Muscle layer of duodenum (tissue), 2 donors: ENCODE measurements around the gene SCAF4.
"Not testable (repeated sequence)": the region's sequence is repeated elsewhere in the genome, so short reads cannot be mapped to it uniquely, and the experiment has no call there.

Source experiments
- H3K27ac ChIP-seq: one replicate; pipeline ENCODE4 v1.7.0; 2013; ENCODE audit warnings: mild to moderate bottlenecking, low read length
- H3K27me3 ChIP-seq: one replicate; pipeline ENCODE4 v1.7.0; 2013; ENCODE audit warnings: low read depth, mild to moderate bottlenecking, control low read depth, low read length
- H3K36me3 ChIP-seq, 2 donors: one replicate each; pipeline ENCODE4 v1.7.0; 2013; ENCODE audit warnings: low read length in 2 of 2, control low read depth in 1 of 2, mild to moderate bottlenecking in 1 of 2; ENCODE audit not compliant: insufficient read depth in 2 of 2, control insufficient read depth in 1 of 2
- H3K4me1 ChIP-seq, 2 donors: one replicate each; pipeline ENCODE4 v1.7.0; 2013; ENCODE audit warnings: low read length in 2 of 2, mild to moderate bottlenecking in 2 of 2, control low read depth in 1 of 2, moderate library complexity in 1 of 2; ENCODE audit not compliant: insufficient read depth in 2 of 2, control insufficient read depth in 1 of 2
- H3K4me3 ChIP-seq, 2 donors: one replicate each; pipeline ENCODE4 v1.7.0; 2013; ENCODE audit warnings: low read length in 2 of 2, low read depth in 1 of 2, mild to moderate bottlenecking in 1 of 2
- H3K9me3 ChIP-seq, 2 donors: one replicate each; pipeline ENCODE4 v1.7.0; 2013; ENCODE audit warnings: low read length in 2 of 2, control low read depth in 1 of 2, mild to moderate bottlenecking in 1 of 2; ENCODE audit not compliant: control insufficient read depth in 1 of 2
- donor health status: healthy.

Gene SCAF4

GRCh38 chr21:31668651-31669491, 63.0 kb downstream of the SCAF4 start:
- no peaks in the 10 kb centered on the region for H3K9me3 ChIP-seq
- H3K27me3 ChIP-seq = no peaks in the 10 kb centered on the region
- H3K27ac ChIP-seq = no peak overlapping the region
- H3K36me3 ChIP-seq = peaks cover 41 to 48% of the 10 kb centered on the region in 2 donors
- H3K4me1 ChIP-seq = peaks cover 0 to 6% of the 10 kb centered on the region in 2 donors
- H3K4me3 ChIP-seq = no peak overlapping the region

- Histone ChIP-seq H3K27ac (no peak overlapping the region), H3K4me3 (no peak overlapping the region), H3K9me3 (no peaks in the 10 kb centered on the region), H3K4me1 (peaks cover 0 to 6% of the 10 kb centered on the region in 2 donors), H3K27me3 (no peaks in the 10 kb centered on the region), H3K36me3 (peaks cover 41 to 51% of the 10 kb centered on the region in 2 donors)
These were observed 64.3 kb downstream of the SCAF4 start for GRCh38 chr21:31667639-31668038.

- Histone ChIP-seq H3K4me1 (peaks cover 0 to 6% of the 10 kb centered on the region in 2 donors), H3K4me3 (no peak overlapping the region), H3K36me3 (peaks cover 41 to 50% of the 10 kb centered on the region in 2 donors), H3K9me3 (no peaks in the 10 kb centered on the region), H3K27ac (no peak overlapping the region), H3K27me3 (no peaks in the 10 kb centered on the region)
These were observed 64.8 kb downstream of the SCAF4 start for GRCh38 chr21:31667132-31667531.

GRCh38 chr21:31666445-31667010, 65.4 kb downstream of the SCAF4 start:
- H3K4me1 ChIP-seq = peaks cover 0 to 6% of the 10 kb centered on the region in 2 donors
- H3K36me3 ChIP-seq = peaks cover 38 to 44% of the 10 kb centered on the region in 2 donors
- no peak overlapping the region for H3K27ac ChIP-seq

GRCh38 chr21:31665869-31666268, 66.0 kb downstream of the SCAF4 start:
- H3K9me3 ChIP-seq, H3K4me3 ChIP-seq, H3K27ac ChIP-seq, H3K27me3 ChIP-seq: not testable (repeated sequence)
- Histone ChIP-seq H3K36me3 (peaks cover 35 to 39% of the 10 kb centered on the region in 2 donors), H3K4me1 (peaks cover 0 to 10% of the 10 kb centered on the region in 2 donors)

More at GRCh38 chr21:31666445-31667010, 65.4 kb downstream of the SCAF4 start:
- Histone ChIP-seq H3K9me3 (no peaks in the 10 kb centered on the region), H3K27me3 (no peaks in the 10 kb centered on the region), H3K4me3 (no peak overlapping the region)

DNA sequence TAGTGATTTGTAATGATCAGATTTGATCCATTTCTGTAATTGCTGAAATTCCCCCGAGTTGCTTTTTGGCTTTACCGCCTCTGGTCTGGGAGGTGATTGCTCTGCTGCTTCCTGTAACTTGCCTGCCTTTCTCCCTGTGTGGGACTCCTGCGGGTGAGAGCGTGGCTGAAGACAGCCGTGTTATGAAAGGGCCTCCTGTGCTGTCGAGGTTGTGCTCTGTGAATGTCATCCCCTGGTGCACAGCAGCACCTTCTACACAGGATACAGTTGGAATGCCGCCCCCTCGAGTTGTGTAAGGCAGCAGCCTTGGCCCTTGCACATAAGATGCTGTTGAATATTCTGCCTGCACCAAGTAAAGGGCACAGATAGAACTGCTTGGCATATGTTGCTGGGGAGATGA, 66.5 kb downstream of the SCAF4 start:
- no peak overlapping the region for H3K27ac ChIP-seq
- peaks cover 32 to 39% of the 10 kb centered on the region in 2 donors for H3K36me3 ChIP-seq
- no peak overlapping the region for H3K4me3 ChIP-seq
- peaks cover 0 to 15% of the 10 kb centered on the region in 2 donors for H3K4me1 ChIP-seq
- H3K9me3 ChIP-seq = no peaks in the 10 kb centered on the region
- H3K27me3 ChIP-seq = no peaks in the 10 kb centered on the region

- Histone ChIP-seq H3K27me3 (no peaks in the 10 kb centered on the region), H3K4me1 (peaks cover 0 to 15% of the 10 kb centered on the region in 2 donors), H3K36me3 (peaks cover 19 to 35% of the 10 kb centered on the region in 2 donors), H3K9me3 (no peaks in the 10 kb centered on the region), H3K27ac (no peak overlapping the region), H3K4me3 (no peak overlapping the region)
These were observed 68.2 kb downstream of the SCAF4 start for GRCh38 chr21:31663584-31664249.

DNA sequence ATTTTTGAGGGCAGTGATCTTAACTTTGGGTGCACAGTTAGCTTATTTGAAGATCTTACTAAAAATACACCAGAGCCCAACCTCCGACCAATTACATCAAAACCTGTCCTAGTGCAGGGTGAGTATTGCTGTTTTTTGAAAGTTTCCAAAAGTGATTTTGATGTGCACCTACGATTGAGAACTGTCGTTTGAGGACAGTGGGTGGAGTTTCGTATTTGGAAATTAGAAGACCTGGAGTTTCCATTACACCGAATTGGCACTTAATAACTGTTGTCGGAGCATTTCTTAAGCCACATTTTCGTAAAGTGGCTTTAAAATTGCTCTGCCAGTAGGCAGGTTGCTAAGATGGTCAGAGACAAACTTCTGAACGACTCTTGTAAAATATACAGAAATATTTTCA, 71.3 kb downstream of the SCAF4 start:
- Histone ChIP-seq H3K27ac (peak overlapping the region; percentile 76), H3K36me3 (peaks cover 0 to 17% of the 10 kb centered on the region in 2 donors), H3K27me3 (no peaks in the 10 kb centered on the region), H3K4me3 (peak overlapping the region; percentile 85 to 87), H3K4me1 (peaks cover 0 to 14% of the 10 kb centered on the region in 2 donors), H3K9me3 (no peaks in the 10 kb centered on the region)

- peak overlapping the region; percentile 76 for H3K27ac ChIP-seq
- no peaks in the 10 kb centered on the region for H3K9me3 ChIP-seq
- H3K4me1 ChIP-seq = peaks cover 0 to 10% of the 10 kb centered on the region in 2 donors
- no peaks in the 10 kb centered on the region for H3K27me3 ChIP-seq
- H3K4me3 ChIP-seq = peak overlapping the region; percentile 85 to 87
- peaks cover 0 to 13% of the 10 kb centered on the region in 2 donors for H3K36me3 ChIP-seq
These were observed 71.7 kb downstream of the SCAF4 start for GRCh38 chr21:31660259-31660565.

DNA sequence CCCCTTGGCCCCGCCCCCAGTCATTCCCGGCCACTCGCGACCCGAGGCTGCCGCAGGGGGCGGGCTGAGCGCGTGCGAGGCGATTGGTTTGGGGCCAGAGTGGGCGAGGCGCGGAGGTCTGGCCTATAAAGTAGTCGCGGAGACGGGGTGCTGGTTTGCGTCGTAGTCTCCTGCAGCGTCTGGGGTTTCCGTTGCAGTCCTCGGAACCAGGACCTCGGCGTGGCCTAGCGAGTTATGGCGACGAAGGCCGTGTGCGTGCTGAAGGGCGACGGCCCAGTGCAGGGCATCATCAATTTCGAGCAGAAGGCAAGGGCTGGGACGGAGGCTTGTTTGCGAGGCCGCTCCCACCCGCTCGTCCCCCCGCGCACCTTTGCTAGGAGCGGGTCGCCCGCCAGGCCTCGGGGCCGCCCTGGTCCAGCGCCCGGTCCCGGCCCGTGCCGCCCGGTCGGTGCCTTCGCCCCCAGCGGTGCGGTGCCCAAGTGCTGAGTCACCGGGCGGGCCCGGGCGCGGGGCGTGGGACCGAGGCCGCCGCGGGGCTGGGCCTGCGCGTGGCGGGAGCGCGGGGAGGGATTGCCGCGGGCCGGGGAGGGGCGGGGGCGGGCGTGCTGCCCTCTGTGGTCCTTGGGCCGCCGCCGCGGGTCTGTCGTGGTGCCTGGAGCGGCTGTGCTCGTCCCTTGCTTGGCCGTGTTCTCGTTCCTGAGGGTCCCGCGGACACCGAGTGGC, 72.2 kb downstream of the SCAF4 start, which contains the start of gene SOD1:
Gene SOD1, plus strand, starts transcription at position 158 of the 723 bp plus-strand sequence. Its CDS starts 77 bp downstream, at position 235.
- Histone ChIP-seq H3K27ac (peak within 1 kb of the TSS; percentile 76), H3K4me1 (peaks cover 0 to 9% of the 10 kb centered on the region in 2 donors), H3K36me3 (peaks cover 0 to 11% of the 10 kb centered on the region in 2 donors), H3K9me3 (no peaks in the 10 kb centered on the region), H3K27me3 (no peaks in the 10 kb centered on the region), H3K4me3 (peak within 1 kb of the TSS; percentile 85 to 87)

DNA sequence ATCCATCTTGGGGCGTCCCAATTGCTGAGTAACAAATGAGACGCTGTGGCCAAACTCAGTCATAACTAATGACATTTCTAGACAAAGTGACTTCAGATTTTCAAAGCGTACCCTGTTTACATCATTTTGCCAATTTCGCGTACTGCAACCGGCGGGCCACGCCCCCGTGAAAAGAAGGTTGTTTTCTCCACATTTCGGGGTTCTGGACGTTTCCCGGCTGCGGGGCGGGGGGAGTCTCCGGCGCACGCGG, 72.7 kb downstream of the SCAF4 start:
- no peaks in the 10 kb centered on the region for H3K9me3 ChIP-seq
- no peaks in the 10 kb centered on the region for H3K27me3 ChIP-seq
- H3K4me1 ChIP-seq = peaks cover 0 to 9% of the 10 kb centered on the region in 2 donors
- peak overlapping the region; percentile 75 to 85 for H3K4me3 ChIP-seq
- peaks cover 0 to 6% of the 10 kb centered on the region in 2 donors for H3K36me3 ChIP-seq
- H3K27ac ChIP-seq = peak overlapping the region; percentile 26
